Breast epithelium (tissue), 4 donors: ENCODE measurements around the gene GULP1. TPM values are rescaled to one million over a fixed set of nuclear protein-coding genes. Genes with fewer than 3 reads are reported as not detected.

Experiments
- DNase-seq, 2 donors: peaks; one replicate each; pipeline ENCODE4 v3.0.0-alpha.2; 2019; ENCODE audit warnings: low spot score in 2 of 2
- H3K27ac ChIP-seq, 2 donors: fragments of 200-600 bp; sonication (generic) in 1 of 2; one replicate each; pipeline ENCODE4 v1.5.1; 2016 to 2019; ENCODE audit warnings: mild to moderate bottlenecking in 1 of 2
- H3K27me3 ChIP-seq, 2 donors: fragments of 200-600 bp; sonication (generic) in 1 of 2; one replicate each; pipeline versions ENCODE4 v1.5.1 to v1.6.0; 2017 to 2019; ENCODE audit warnings: control low read depth in 1 of 2, mild to moderate bottlenecking in 1 of 2
- H3K36me3 ChIP-seq: fragments of 200-600 bp; one replicate; pipeline ENCODE4 v1.5.1; 2019
- H3K4me1 ChIP-seq, 2 donors: fragments of 200-600 bp; sonication (generic); one replicate each; pipeline ENCODE4 v1.5.1; 2016 to 2019; ENCODE audit warnings: control low read depth in 1 of 2
- H3K4me3 ChIP-seq, 3 donors: fragments of 200-600 bp; sonication (generic); 1 replicate in 2 of 3; 2 replicates in 1 of 3; pipeline ENCODE4 v1.5.1; 2016 to 2019; ENCODE audit warnings: mild to moderate bottlenecking in 3 of 3, moderate library complexity in 2 of 3
- H3K9me3 ChIP-seq, 2 donors: fragments of 200-600 bp; sonication (generic) in 1 of 2; one replicate each; pipeline ENCODE4 v1.5.1; 2016 to 2019; ENCODE audit warnings: control low read depth in 1 of 2
- CTCF ChIP-seq, 3 donors: fragments of 450-650 bp; IDR thresholded peaks; one replicate each; pipeline ENCODE4 v1.5.1; 2016 to 2017; ENCODE audit warnings: antibody characterized with exemption in 3 of 3, mild to moderate bottlenecking in 3 of 3, moderate library complexity in 3 of 3
- POLR2A ChIP-seq: fragments of 450-650 bp; IDR thresholded peaks from one replicate; pipeline ENCODE4 v1.6.1; 2016; ENCODE audit warnings: antibody characterized with exemption, mild to moderate bottlenecking, moderate library complexity
- POLR2AphosphoS5 ChIP-seq, 3 donors: sonication (generic); formaldehyde crosslinking; IDR thresholded peaks; one replicate each; pipeline ENCODE4 v1.6.1; 2017; ENCODE audit warnings: antibody characterized with exemption in 3 of 3
- intact Hi-C: fragments of 100-400 bp; cut with DNase I; formaldehyde crosslinking; loops from one replicate; pipeline ENCODE4 v1.15.1; 2023; ENCODE audit warnings: low total_unique reads
- total RNA-seq, 3 donors: library from RNA; depleted of rRNA; stranded (reverse); fragments of >200 nt; gene quantifications; one replicate each; pipeline ENCODE4 v1.1.0, GENCODE V29; 2016

GULP1 gene
- total RNA-seq, 3 donors from 2014 or later, result 16.5 to 47.9 (median 43.8) TPM

- no peak for DNase-seq
- H3K27me3 ChIP-seq, result no peaks in the 10 kb centered on the region
- TF ChIP-seq POLR2A (no peak), CTCF (IDR thresholded peaks at IDR 0.05) (no peak), POLR2AphosphoS5 (IDR thresholded peaks at IDR 0.05) (no peak)
- no peak overlapping the region for H3K27ac ChIP-seq
- H3K4me3 ChIP-seq, result no peak overlapping the region
- H3K4me1 ChIP-seq, result no peaks in the 10 kb centered on the region
- no peaks in the 10 kb centered on the region for H3K36me3 ChIP-seq
- H3K9me3 ChIP-seq, result no peaks in the 10 kb centered on the region
- intact Hi-C loops, result no loop called here
These were observed 40.6 kb upstream of the GULP1 start for GRCh38 chr2:188251034-188251433.

- H3K27ac ChIP-seq, result no peak overlapping the region
- no peak for TF ChIP-seq POLR2A
- no peak for TF ChIP-seq POLR2AphosphoS5 (IDR thresholded peaks at IDR 0.05)
- no peak for TF ChIP-seq CTCF (IDR thresholded peaks at IDR 0.05)
- no peak for DNase-seq
- H3K36me3 ChIP-seq, result no peaks in the 10 kb centered on the region
- no peaks in the 10 kb centered on the region for H3K9me3 ChIP-seq
- H3K27me3 ChIP-seq, result no peaks in the 10 kb centered on the region
- intact Hi-C loops, result no loop called here
- H3K4me3 ChIP-seq, result no peak overlapping the region
- no peaks in the 10 kb centered on the region for H3K4me1 ChIP-seq
These were observed 35.3 kb upstream of the GULP1 start for GRCh38 chr2:188256420-188256819.

GRCh38 chr2:188265315-188265714, 26.4 kb upstream of the GULP1 start:
- no peak overlapping the region for H3K27ac ChIP-seq
- peaks cover 0 to 7% of the 10 kb centered on the region in 2 donors for H3K9me3 ChIP-seq
- H3K27me3 ChIP-seq, result no peaks in the 10 kb centered on the region
- DNase-seq, result no peak
- no peaks in the 10 kb centered on the region for H3K36me3 ChIP-seq
- no peaks in the 10 kb centered on the region for H3K4me1 ChIP-seq
- H3K4me3 ChIP-seq, result no peak overlapping the region
- no peak for TF ChIP-seq POLR2AphosphoS5 (IDR thresholded peaks at IDR 0.05)
- intact Hi-C loops, result no loop called here

- DNase-seq, result no peak
- no peak overlapping the region for H3K4me3 ChIP-seq
- H3K36me3 ChIP-seq, result no peaks in the 10 kb centered on the region
- intact Hi-C loops, result no loop called here
- H3K27me3 ChIP-seq, result no peaks in the 10 kb centered on the region
- TF ChIP-seq CTCF (IDR thresholded peaks at IDR 0.05), result no peak
- no peak for TF ChIP-seq POLR2A
- H3K27ac ChIP-seq, result no peak overlapping the region
- H3K9me3 ChIP-seq, result peaks cover 0 to 7% of the 10 kb centered on the region in 2 donors
- H3K4me1 ChIP-seq, result no peaks in the 10 kb centered on the region
These were observed 23.9 kb upstream of the GULP1 start for GRCh38 chr2:188267776-188268175.

GRCh38 chr2:188269004-188269403, 22.7 kb upstream of the GULP1 start:
- Histone ChIP-seq H3K27ac (no peak overlapping the region), H3K36me3 (no peaks in the 10 kb centered on the region), H3K4me1 (no peaks in the 10 kb centered on the region), H3K9me3 (peaks cover 0 to 7% of the 10 kb centered on the region in 2 donors), H3K27me3 (no peaks in the 10 kb centered on the region), H3K4me3 (no peak overlapping the region)
- DNase-seq, result no peak
- no peak for TF ChIP-seq POLR2AphosphoS5 (IDR thresholded peaks at IDR 0.05)
- TF ChIP-seq POLR2A, result no peak
- no peak for TF ChIP-seq CTCF (IDR thresholded peaks at IDR 0.05)
- intact Hi-C loops, result no loop called here

- H3K4me1 ChIP-seq, result no peaks in the 10 kb centered on the region
- no peaks in the 10 kb centered on the region for H3K27me3 ChIP-seq
- H3K4me3 ChIP-seq, result no peak overlapping the region
- no peaks in the 10 kb centered on the region for H3K36me3 ChIP-seq
- no peak for DNase-seq
- peaks cover 0 to 7% of the 10 kb centered on the region in 2 donors for H3K9me3 ChIP-seq
- intact Hi-C loops, result no loop called here
- TF ChIP-seq POLR2A (no peak), POLR2AphosphoS5 (IDR thresholded peaks at IDR 0.05) (no peak), CTCF (IDR thresholded peaks at IDR 0.05) (no peak)
- no peak overlapping the region for H3K27ac ChIP-seq
These were observed 19.6 kb upstream of the GULP1 start for GRCh38 chr2:188272121-188272520.
